LoVo (cell line): ENCODE data around the gene PUM2.

Experiments used
- DNase-seq: peaks from one replicate; pipeline ENCODE4 v3.0.0-alpha.2; 2016; ENCODE audit warnings: low spot score

PUM2 gene

GRCh38 chr2:20198796-20199632, 151.6 kb downstream of the PUM2 start:
- no peak for DNase-seq
